Suprapubic skin (tissue), 3 donors: ENCODE measurements around the gene SARS1.

ENCODE experiments used
- CTCF ChIP-seq, 2 donors: fragments of 200-600 bp in 1 of 2; fragments of 450-650 bp in 1 of 2; sonication (generic) in 1 of 2; IDR thresholded peaks; one replicate each; pipeline ENCODE4 v1.5.1; 2016 to 2019; ENCODE audit warnings: antibody characterized with exemption in 2 of 2, mild to moderate bottlenecking in 1 of 2, moderate library complexity in 1 of 2
- POLR2A ChIP-seq, 2 donors: fragments of 450-650 bp; IDR thresholded peaks; one replicate each; pipeline ENCODE4 v1.6.1; 2017; ENCODE audit warnings: antibody characterized with exemption in 2 of 2, mild to moderate bottlenecking in 2 of 2, moderate library complexity in 2 of 2

GRCh38 chr1:109181085-109181806 is 32.5 kb upstream of the SARS1 start:
- TF ChIP-seq CTCF (IDR thresholded peaks at IDR 0.05) (no peak), POLR2A (IDR thresholded peaks at IDR 0.05) (no peak)
